Suprapubic skin (tissue), 4 donors: ENCODE data around the gene NUDT8. TPM values are rescaled to one million over a fixed set of nuclear protein-coding genes. Genes with fewer than 3 reads are reported as not detected.
"Not testable (repeated sequence)": the region's sequence is repeated elsewhere in the genome, so short reads cannot be mapped to it uniquely, and the experiment has no call there.

Experiments used
- DNase-seq, 2 donors: peaks; one replicate each; pipeline ENCODE4 v3.0.0-alpha.2; 2019; ENCODE audit warnings: low spot score in 2 of 2
- H3K27ac ChIP-seq: fragments of 200-600 bp; sonication (generic); one replicate; pipeline ENCODE4 v1.5.1; 2019
- H3K27me3 ChIP-seq: fragments of 200-600 bp; sonication (generic); one replicate; pipeline ENCODE4 v1.5.1; 2019
- H3K36me3 ChIP-seq: fragments of 200-600 bp; sonication (generic); one replicate; pipeline ENCODE4 v1.5.1; 2019
- H3K4me1 ChIP-seq: fragments of 200-600 bp; sonication (generic); one replicate; pipeline ENCODE4 v1.5.1; 2019
- H3K4me3 ChIP-seq: fragments of 200-600 bp; sonication (generic); one replicate; pipeline ENCODE4 v1.5.1; 2019; ENCODE audit warnings: mild to moderate bottlenecking
- H3K9me3 ChIP-seq: fragments of 200-600 bp; sonication (generic); one replicate; pipeline ENCODE4 v1.5.1; 2019
- CTCF ChIP-seq, 2 donors: fragments of 200-600 bp in 1 of 2; fragments of 450-650 bp in 1 of 2; sonication (generic) in 1 of 2; IDR thresholded peaks; one replicate each; pipeline ENCODE4 v1.5.1; 2016 to 2019; ENCODE audit warnings: antibody characterized with exemption in 2 of 2, mild to moderate bottlenecking in 1 of 2, moderate library complexity in 1 of 2
- EP300 ChIP-seq: sonication (generic); formaldehyde crosslinking; IDR thresholded peaks from one replicate; pipeline ENCODE4 v1.6.1; 2017; ENCODE audit warnings: antibody characterized with exemption
- POLR2A ChIP-seq, 2 donors: fragments of 450-650 bp; IDR thresholded peaks; one replicate each; pipeline ENCODE4 v1.6.1; 2017; ENCODE audit warnings: antibody characterized with exemption in 2 of 2, mild to moderate bottlenecking in 2 of 2, moderate library complexity in 2 of 2
- POLR2AphosphoS5 ChIP-seq, 3 donors: sonication (generic); formaldehyde crosslinking; IDR thresholded peaks; one replicate each; pipeline ENCODE4 v1.6.1; 2017; ENCODE audit warnings: antibody characterized with exemption in 3 of 3
- WGBS: methylation state at CpG from one replicate; pipeline ENCODE4 v1.1.5; 2018; 5-methylcytosine and 5-hydroxymethylcytosine counted together
- total RNA-seq, 4 donors: library from RNA; depleted of rRNA; stranded (reverse); fragments of >200 nt; gene quantifications; one replicate each; pipeline ENCODE4 v1.1.0, GENCODE V29; 2016

NUDT8 gene
- total RNA-seq, 4 donors from 2014 or later: 33.9 to 48.8 (median 46.3) TPM

DNA sequence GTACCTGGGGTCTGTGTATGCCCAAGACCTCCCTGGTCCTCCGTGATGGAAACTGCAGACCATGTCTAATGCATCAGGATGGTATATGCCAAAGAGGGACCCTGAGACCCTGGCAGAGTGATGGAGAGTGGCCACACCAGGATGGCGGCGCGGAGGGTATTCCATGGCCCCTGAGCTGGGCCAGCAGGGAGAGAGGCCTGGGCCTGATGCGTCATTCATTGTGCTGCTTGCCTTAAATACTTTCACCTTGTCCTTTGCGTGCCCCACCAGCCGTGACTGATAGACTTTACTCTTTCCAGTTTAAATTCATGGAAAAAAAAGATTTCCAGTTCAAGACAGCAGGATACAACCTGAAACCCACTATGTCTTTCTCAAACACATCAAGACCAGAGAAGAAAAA, 28.6 kb downstream of the NUDT8 start:
- 87% methylated on average over 6 of the region's 7 CpGs for WGBS

DNA sequence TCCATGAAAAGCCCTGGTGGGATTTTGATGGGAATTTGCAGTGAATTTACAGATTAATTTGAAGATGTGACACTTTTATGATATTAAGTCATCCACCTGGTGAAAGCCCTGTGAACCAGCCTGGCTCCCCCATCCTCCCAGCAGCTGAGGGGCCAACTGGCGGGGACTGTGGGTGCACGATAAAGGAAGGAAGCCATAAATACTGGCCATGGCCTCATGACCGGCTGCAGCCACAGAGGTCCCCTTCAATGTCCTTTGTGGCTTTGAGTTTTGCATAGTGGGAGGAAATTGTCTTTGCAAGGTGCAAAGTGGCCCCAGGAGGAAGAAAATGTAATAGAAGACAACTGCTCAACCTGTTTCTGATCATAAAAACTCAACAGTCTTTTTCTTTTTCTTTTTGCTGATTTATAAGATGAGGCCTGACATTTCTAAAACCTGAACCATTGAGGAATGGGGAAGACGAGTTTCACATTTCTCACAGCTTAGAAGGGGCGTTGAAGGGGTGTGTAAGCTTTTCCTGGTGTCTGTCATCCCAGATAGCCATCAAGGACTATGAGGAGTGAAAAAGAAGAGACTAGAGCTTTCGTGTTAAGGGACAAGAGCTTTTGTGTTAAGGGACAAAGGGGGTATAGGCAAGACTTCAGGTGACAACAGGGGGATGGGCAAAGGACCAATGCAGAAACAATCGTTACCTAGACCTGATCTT, 29.3 kb downstream of the NUDT8 start:
- 59% methylated on average over 7 of the region's 7 CpGs for WGBS
- Histone ChIP-seq H3K27me3 (no peaks in the 10 kb centered on the region), H3K4me1 (no peaks in the 10 kb centered on the region), H3K27ac (no peak overlapping the region), H3K9me3 (no peaks in the 10 kb centered on the region), H3K36me3 (no peaks in the 10 kb centered on the region), H3K4me3 (no peak overlapping the region)
- DNase-seq: no peak
- TF ChIP-seq POLR2AphosphoS5 (IDR thresholded peaks at IDR 0.05) (no peak), EP300 (no peak), CTCF (IDR thresholded peaks at IDR 0.05) (no peak), POLR2A (IDR thresholded peaks at IDR 0.05) (no peak)

More for the DNA sequence above, 28.6 kb downstream of the NUDT8 start:
- no peaks in the 10 kb centered on the region for H3K27me3 ChIP-seq
- H3K9me3 ChIP-seq: no peaks in the 10 kb centered on the region
- H3K36me3 ChIP-seq: no peaks in the 10 kb centered on the region
- H3K4me3 ChIP-seq: no peak overlapping the region
- no peak for TF ChIP-seq CTCF (IDR thresholded peaks at IDR 0.05)
- TF ChIP-seq POLR2AphosphoS5 (IDR thresholded peaks at IDR 0.05): no peak
- no peak for TF ChIP-seq EP300
- no peak for TF ChIP-seq POLR2A (IDR thresholded peaks at IDR 0.05)
- no peak overlapping the region for H3K27ac ChIP-seq
- peaks cover 5% of the 10 kb centered on the region for H3K4me1 ChIP-seq
- DNase-seq: no peak

GRCh38 chr11:67599149-67599548, 30.6 kb downstream of the NUDT8 start:
- Histone ChIP-seq H3K4me3 (no peak overlapping the region), H3K27me3 (no peaks in the 10 kb centered on the region), H3K36me3 (no peaks in the 10 kb centered on the region), H3K9me3 (no peaks in the 10 kb centered on the region), H3K4me1 (no peaks in the 10 kb centered on the region), H3K27ac (no peak overlapping the region)
- DNase-seq: no peak
- TF ChIP-seq POLR2AphosphoS5 (IDR thresholded peaks at IDR 0.05) (no peak), EP300 (no peak), POLR2A (IDR thresholded peaks at IDR 0.05) (no peak), CTCF (IDR thresholded peaks at IDR 0.05) (no peak)
- WGBS: 83% methylated on average over 1 of the region's 1 CpG

DNA sequence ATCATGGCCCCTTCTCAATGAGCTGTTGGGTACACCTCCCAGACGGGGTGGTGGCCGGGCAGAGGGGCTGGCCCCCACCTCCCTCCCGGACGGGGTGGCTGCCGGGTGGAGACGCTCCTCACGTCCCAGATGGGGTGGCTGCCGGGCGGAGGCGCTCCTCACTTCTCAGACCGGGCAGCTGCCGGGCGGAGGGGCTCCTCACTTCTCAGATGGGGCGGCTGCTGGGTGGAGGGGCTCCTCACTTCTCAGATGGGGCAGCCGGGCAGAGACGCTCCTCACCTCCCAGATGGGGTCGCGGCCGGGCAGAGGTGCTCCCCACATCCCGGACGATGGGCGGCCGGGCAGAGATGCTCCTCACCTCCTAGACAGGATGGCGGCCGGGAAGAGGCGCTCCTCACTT, 31.8 kb downstream of the NUDT8 start:
- 83% methylated on average over 3 of the region's 26 CpGs for WGBS
- not testable (repeated sequence) for H3K36me3 ChIP-seq, H3K4me3 ChIP-seq, DNase-seq, H3K27me3 ChIP-seq, H3K9me3 ChIP-seq, H3K27ac ChIP-seq, H3K4me1 ChIP-seq

GRCh38 chr11:67597458-67597857, 32.3 kb downstream of the NUDT8 start:
- H3K4me3 ChIP-seq, H3K36me3 ChIP-seq, H3K27me3 ChIP-seq, H3K27ac ChIP-seq, DNase-seq, H3K9me3 ChIP-seq, H3K4me1 ChIP-seq: not testable (repeated sequence)
- 73% methylated on average over 3 of the region's 3 CpGs for WGBS

GRCh38 chr11:67596753-67597300, 32.9 kb downstream of the NUDT8 start:
- TF ChIP-seq POLR2AphosphoS5 (IDR thresholded peaks at IDR 0.05) (no peak), EP300 (no peak), CTCF (IDR thresholded peaks at IDR 0.05) (no peak), POLR2A (IDR thresholded peaks at IDR 0.05) (no peak)
- no peak overlapping the region for H3K4me3 ChIP-seq
- 83% methylated on average over 1 of the region's 1 CpG for WGBS
- no peaks in the 10 kb centered on the region for H3K36me3 ChIP-seq
- H3K27me3 ChIP-seq: no peaks in the 10 kb centered on the region
- no peak for DNase-seq
- H3K4me1 ChIP-seq: peaks cover 9% of the 10 kb centered on the region
- H3K9me3 ChIP-seq: no peaks in the 10 kb centered on the region
- no peak overlapping the region for H3K27ac ChIP-seq
